ENCODE measurements around the gene ST8SIA1. TPM values are rescaled to one million over a fixed set of nuclear protein-coding genes. Genes with fewer than 3 reads are reported as not detected.
A peak's percentile ranks its signal among the peaks of the same experiment; 100 is the strongest.

Gene ST8SIA1
- polyA plus RNA-seq, 1 of the 3 experiments (the other 2 are of a cell fraction): 0.12 TPM

DNA sequence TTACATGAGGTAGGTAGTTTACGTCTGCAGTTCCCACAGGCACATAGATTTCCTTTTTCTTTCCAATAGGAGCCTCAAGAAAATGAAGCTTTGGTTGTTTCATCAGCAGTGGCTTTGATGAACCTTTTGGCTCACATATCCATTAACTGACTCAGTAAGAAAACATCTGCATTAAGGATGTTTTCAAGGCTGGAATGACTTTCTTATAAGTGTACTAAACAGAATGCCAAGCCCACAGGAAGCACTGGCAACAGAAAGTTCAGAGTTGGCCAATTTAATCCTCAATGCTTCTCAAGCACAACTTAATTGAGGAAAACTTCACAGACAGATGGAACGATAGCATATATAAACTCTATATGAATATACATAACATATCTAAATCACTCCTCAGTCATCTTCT lies 63.5 kb downstream of the ST8SIA1 start (continued):
- no peak for TF ChIP-seq RCOR1 (IDR thresholded peaks at IDR 0.05; ENCODE audit: low read length)
- no peak for TF ChIP-seq CHD2 (IDR thresholded peaks at IDR 0.05; ENCODE audit: low read length, partially characterized antibody)
- TF ChIP-seq TEAD4 (IDR thresholded peaks at IDR 0.05; ENCODE audit: borderline replicate concordance, insufficient read depth): 0 out of 2 replicates have a peak, but pooled peaks have one; percentile 41
- TF ChIP-seq TAF1 (IDR thresholded peaks at IDR 0.05; ENCODE audit: borderline replicate concordance, low read depth, low read length): no peak
- TF ChIP-seq, protein P1, sequence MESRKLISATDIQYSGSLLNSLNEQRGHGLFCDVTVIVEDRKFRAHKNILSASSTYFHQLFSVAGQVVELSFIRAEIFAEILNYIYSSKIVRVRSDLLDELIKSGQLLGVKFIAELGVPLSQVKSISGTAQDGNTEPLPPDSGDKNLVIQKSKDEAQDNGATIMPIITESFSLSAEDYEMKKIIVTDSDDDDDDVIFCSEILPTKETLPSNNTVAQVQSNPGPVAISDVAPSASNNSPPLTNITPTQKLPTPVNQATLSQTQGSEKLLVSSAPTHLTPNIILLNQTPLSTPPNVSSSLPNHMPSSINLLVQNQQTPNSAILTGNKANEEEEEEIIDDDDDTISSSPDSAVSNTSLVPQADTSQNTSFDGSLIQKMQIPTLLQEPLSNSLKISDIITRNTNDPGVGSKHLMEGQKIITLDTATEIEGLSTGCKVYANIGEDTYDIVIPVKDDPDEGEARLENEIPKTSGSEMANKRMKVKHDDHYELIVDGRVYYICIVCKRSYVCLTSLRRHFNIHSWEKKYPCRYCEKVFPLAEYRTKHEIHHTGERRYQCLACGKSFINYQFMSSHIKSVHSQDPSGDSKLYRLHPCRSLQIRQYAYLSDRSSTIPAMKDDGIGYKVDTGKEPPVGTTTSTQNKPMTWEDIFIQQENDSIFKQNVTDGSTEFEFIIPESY (IDR thresholded peaks at IDR 0.05; ENCODE audit: borderline replicate concordance, low read depth): no peak
- peak; percentile 55 for TF ChIP-seq NFIC (IDR thresholded peaks at IDR 0.05; ENCODE audit: borderline replicate concordance)
- TF ChIP-seq RXRA (IDR thresholded peaks at IDR 0.05; ENCODE audit: borderline replicate concordance, low read depth): no peak
- TF ChIP-seq RFX5 (IDR thresholded peaks at IDR 0.05; ENCODE audit: low read length): no peak
- TF ChIP-seq SMC3 (IDR thresholded peaks at IDR 0.05; ENCODE audit: low read depth, low read length): no peak
- peak; percentile 33 for TF ChIP-seq TCF12 (IDR thresholded peaks at IDR 0.05)
- no peak for TF ChIP-seq GATA2 (CRISPR knock-in tag; IDR thresholded peaks at IDR 0.05)
- TF ChIP-seq RAD21 (IDR thresholded peaks at IDR 0.05; ENCODE audit: low read length): no peak
- TF ChIP-seq, protein P2, sequence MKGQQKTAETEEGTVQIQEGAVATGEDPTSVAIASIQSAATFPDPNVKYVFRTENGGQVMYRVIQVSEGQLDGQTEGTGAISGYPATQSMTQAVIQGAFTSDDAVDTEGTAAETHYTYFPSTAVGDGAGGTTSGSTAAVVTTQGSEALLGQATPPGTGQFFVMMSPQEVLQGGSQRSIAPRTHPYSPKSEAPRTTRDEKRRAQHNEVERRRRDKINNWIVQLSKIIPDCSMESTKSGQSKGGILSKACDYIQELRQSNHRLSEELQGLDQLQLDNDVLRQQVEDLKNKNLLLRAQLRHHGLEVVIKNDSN (IDR thresholded peaks at IDR 0.05; ENCODE audit: borderline replicate concordance, low read depth): no peak
- TF ChIP-seq, protein P3, sequence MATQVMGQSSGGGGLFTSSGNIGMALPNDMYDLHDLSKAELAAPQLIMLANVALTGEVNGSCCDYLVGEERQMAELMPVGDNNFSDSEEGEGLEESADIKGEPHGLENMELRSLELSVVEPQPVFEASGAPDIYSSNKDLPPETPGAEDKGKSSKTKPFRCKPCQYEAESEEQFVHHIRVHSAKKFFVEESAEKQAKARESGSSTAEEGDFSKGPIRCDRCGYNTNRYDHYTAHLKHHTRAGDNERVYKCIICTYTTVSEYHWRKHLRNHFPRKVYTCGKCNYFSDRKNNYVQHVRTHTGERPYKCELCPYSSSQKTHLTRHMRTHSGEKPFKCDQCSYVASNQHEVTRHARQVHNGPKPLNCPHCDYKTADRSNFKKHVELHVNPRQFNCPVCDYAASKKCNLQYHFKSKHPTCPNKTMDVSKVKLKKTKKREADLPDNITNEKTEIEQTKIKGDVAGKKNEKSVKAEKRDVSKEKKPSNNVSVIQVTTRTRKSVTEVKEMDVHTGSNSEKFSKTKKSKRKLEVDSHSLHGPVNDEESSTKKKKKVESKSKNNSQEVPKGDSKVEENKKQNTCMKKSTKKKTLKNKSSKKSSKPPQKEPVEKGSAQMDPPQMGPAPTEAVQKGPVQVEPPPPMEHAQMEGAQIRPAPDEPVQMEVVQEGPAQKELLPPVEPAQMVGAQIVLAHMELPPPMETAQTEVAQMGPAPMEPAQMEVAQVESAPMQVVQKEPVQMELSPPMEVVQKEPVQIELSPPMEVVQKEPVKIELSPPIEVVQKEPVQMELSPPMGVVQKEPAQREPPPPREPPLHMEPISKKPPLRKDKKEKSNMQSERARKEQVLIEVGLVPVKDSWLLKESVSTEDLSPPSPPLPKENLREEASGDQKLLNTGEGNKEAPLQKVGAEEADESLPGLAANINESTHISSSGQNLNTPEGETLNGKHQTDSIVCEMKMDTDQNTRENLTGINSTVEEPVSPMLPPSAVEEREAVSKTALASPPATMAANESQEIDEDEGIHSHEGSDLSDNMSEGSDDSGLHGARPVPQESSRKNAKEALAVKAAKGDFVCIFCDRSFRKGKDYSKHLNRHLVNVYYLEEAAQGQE (IDR thresholded peaks at IDR 0.05; ENCODE audit: low read depth, low read length): no peak
- no peak for TF ChIP-seq FOXM1 (IDR thresholded peaks at IDR 0.05; ENCODE audit: low read depth)
- TF ChIP-seq NRF1 (IDR thresholded peaks at IDR 0.05; ENCODE audit: low read depth, low read length): no peak
- TF ChIP-seq, protein P4, sequence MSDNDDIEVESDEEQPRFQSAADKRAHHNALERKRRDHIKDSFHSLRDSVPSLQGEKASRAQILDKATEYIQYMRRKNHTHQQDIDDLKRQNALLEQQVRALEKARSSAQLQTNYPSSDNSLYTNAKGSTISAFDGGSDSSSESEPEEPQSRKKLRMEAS (IDR thresholded peaks at IDR 0.05; ENCODE audit: low read depth): no peak
